SK-N-SH (cell line): ENCODE measurements around the gene CLTCL1.
"Not testable (repeated sequence)": the region's sequence is repeated elsewhere in the genome, so short reads cannot be mapped to it uniquely, and the experiment has no call there.

ENCODE experiments used
- EP300 ChIP-seq, 2 experiments: IDR thresholded peaks; 2 replicates each; pipeline versions ENCODE4 v1.4.0 to v1.6.1; 2012; ENCODE audit warnings: borderline replicate concordance in 1 of 2, low read depth in 1 of 2, low read length in 1 of 2
- GABPA ChIP-seq: IDR thresholded peaks from 2 replicates; pipeline ENCODE4 v1.4.0; 2012; ENCODE audit warnings: low read depth, mild to moderate bottlenecking
- POLR2AphosphoS5 ChIP-seq: IDR thresholded peaks from 2 replicates; pipeline ENCODE4 v1.6.1; 2012; ENCODE audit warnings: low read depth, low read length
- SIN3A ChIP-seq: IDR thresholded peaks from 2 replicates; pipeline ENCODE4 v1.6.1; 2012; ENCODE audit warnings: low read depth, mild to moderate bottlenecking, low read length, moderate library complexity, borderline replicate concordance
- TAF1 ChIP-seq: IDR thresholded peaks from 2 replicates; pipeline ENCODE4 v1.6.1; 2012; ENCODE audit warnings: low read depth, mild to moderate bottlenecking, low read length, moderate library complexity, borderline replicate concordance
- YY1 ChIP-seq: IDR thresholded peaks from 2 replicates; pipeline ENCODE4 v1.4.0; 2012; ENCODE audit warnings: low read depth, mild to moderate bottlenecking
- ZBTB33 ChIP-seq: IDR thresholded peaks from 2 replicates; pipeline ENCODE4 v1.4.0; 2012; ENCODE audit warnings: low read depth, borderline replicate concordance
- TF ChIP-seq, protein P1 (sequence below): IDR thresholded peaks from 2 replicates; pipeline ENCODE4 v1.4.0; 2012; ENCODE audit warnings: low read depth
- TF ChIP-seq, protein P2 (sequence below): fragments of 200-600 bp; sonication (generic); IDR thresholded peaks from 2 replicates; pipeline ENCODE4 v1.6.1; 2017; ENCODE audit warnings: antibody characterized with exemption, mild to moderate bottlenecking, moderate library complexity

DNA sequence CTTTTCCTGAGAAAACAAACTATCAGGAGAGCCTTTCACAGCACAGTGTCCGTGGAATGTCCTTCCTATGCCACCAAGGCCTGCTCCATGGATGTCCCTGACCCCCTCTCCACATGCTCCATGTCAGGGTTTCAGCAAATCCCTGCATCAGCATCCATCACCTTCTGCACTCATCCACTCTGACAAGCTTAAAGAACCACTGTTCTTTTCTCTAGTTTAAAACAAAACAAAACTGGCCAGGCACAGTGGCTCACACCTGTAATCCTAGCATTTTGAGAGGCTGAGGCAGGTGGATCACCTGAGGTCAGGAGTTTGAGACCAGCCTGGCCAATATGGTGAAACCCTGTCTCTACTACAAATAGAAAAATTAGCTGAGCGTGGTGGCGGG is 88.7 kb downstream of the CLTCL1 start:
- TF ChIP-seq, protein P1, sequence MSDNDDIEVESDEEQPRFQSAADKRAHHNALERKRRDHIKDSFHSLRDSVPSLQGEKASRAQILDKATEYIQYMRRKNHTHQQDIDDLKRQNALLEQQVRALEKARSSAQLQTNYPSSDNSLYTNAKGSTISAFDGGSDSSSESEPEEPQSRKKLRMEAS: not testable (repeated sequence)
- TF ChIP-seq, protein P2, sequence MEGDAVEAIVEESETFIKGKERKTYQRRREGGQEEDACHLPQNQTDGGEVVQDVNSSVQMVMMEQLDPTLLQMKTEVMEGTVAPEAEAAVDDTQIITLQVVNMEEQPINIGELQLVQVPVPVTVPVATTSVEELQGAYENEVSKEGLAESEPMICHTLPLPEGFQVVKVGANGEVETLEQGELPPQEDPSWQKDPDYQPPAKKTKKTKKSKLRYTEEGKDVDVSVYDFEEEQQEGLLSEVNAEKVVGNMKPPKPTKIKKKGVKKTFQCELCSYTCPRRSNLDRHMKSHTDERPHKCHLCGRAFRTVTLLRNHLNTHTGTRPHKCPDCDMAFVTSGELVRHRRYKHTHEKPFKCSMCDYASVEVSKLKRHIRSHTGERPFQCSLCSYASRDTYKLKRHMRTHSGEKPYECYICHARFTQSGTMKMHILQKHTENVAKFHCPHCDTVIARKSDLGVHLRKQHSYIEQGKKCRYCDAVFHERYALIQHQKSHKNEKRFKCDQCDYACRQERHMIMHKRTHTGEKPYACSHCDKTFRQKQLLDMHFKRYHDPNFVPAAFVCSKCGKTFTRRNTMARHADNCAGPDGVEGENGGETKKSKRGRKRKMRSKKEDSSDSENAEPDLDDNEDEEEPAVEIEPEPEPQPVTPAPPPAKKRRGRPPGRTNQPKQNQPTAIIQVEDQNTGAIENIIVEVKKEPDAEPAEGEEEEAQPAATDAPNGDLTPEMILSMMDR: not testable (repeated sequence)
- not testable (repeated sequence) for TF ChIP-seq GABPA; POLR2AphosphoS5; ZBTB33; YY1; TAF1; SIN3A; EP300 (IDR thresholded peaks at IDR 0.05; ENCODE audit: borderline replicate concordance in 1 of 2, low read depth in 1 of 2, low read length in 1 of 2)
